IPS DF 19.7 (cell line): ENCODE data around the gene IFNA10.
"Not testable (repeated sequence)": the region's sequence is repeated elsewhere in the genome, so short reads cannot be mapped to it uniquely, and the experiment has no call there.

ENCODE experiments used
- DNase-seq: peaks from one replicate; pipeline ENCODE4 v3.0.0-alpha.2; 2013; ENCODE audit warnings: low read depth, low spot score

IFNA10 gene

DNA sequence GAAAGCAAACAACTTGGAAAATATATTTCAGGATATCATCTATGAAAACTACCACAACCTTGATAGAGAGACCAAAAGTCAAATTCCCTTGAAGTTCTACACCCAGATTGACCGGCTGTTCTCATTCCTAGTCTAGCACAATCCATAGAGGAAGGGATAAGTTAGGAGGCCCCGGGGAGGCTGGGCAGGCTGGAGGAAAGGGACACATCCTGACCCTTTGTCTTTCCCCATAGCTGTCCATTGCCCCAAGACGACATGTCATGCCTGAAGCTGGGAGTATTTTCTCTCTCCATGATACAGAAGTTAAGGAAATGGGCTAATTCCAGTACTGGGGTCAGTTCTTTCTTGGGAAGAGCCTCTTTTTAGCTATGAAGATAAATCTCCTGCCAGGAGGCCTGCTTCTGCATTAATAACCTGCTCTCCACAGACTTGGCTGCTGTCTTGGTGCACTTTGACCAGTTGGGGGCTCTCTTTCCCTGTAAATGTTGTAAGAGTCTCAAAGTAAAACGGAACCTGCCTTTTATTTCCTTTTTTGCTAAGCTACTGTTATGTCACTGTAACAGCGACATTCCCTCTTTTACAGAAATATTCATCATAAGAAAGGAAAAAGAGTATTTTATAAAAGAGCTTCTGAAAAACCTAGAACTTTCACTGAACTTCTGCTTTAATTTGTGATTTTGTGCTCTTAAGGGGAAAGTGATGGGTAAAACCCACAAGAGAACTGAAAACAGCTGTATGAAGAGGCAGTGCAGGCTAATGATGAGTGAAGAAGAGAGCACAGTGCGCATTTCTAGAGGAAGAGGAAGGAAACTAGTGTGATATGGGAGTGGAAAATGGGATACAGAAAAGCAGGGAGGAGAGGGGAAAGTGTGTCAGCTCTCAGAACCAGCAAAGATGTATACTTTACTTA is 11.8 kb downstream of the IFNA10 start:
- not testable (repeated sequence) for DNase-seq

DNA sequence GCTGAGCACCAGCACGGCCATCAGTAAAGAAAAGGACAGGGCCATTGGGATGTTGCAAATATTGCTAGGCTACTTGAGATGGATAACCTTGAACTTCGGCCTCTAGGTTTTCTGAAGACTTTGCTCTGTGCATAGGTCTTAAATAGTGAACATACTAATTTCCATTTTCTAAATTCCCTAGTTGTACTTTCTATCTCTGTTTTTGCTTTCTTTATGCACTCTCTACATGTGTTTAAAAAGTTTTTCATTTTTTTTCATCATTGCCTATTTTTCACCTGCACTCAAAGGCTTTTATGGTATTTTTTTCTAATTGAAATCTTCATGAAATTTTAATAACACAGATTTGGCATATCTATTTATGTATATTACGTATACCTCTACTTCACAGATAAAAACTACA is 19.5 kb downstream of the IFNA10 start, which contains the start of gene IFNA4:
TSS of gene IFNA4 (minus strand) at position 101 of the 400 bp plus-strand sequence. CDS start at position 45, 56 bp downstream.
- DNase-seq, result not testable (repeated sequence)

DNA sequence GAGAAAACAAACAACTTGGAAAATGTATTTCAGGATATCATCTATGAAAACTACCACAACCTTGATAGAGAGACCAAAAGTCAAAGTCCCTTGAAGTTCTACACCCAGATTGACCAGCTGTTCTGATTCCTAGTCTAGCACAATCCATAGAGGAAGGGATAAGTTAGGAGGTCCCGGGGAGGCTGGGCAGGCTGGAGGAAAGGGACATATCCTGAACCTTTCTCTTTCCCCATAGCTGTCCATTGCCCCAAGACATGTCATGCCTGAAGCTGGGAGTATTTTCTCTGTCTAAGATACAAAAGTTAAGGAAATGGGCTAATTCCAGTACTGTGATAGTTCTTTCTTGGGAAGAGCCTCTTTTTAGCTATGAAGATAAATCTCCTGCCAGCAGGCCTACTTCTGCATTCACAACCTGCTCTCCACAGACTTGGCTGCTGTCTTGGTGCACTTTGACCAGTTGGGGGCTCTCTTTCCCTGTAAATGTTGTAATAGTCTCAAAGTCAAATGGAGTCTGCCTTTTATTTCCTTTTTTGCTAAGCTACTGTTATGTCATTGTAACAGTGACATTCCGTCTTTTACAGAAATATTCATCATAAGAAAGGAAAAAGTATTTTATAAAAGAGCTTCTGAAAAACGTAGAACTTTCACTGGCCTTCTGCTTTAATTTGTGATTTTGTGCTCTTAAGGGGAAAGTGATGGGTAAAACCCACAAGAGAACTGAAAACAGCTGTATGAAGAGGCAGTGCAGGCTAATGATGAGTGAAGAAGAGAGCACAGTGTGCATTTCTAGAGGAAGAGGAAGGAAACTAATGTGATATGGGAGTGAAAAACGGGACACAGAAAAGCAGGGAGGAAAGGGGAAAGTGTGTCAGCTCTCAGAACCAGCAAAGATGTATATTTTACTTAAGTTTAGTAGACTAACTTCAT is 23.9 kb downstream of the IFNA10 start:
- not testable (repeated sequence) for DNase-seq

DNA sequence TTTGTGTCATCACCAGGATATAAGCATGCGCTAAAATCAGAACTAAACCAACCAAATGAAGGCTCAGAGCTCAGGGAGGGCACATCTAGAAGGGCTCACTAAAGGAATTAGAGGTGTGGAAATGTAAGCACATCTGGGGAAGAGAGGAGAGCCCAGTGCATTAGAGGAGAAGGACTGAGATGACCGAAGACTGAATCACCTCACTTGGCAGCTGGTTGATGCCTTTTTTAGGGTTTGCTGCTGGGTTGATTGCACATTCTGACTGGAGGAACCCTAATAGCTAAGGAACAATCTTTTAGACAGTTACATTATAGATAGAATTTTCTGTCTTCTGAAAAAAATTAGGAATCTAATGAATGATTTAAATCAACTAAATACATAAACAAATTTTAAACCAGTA is 32.3 kb downstream of the IFNA10 start:
- DNase-seq, result no peak

DNA sequence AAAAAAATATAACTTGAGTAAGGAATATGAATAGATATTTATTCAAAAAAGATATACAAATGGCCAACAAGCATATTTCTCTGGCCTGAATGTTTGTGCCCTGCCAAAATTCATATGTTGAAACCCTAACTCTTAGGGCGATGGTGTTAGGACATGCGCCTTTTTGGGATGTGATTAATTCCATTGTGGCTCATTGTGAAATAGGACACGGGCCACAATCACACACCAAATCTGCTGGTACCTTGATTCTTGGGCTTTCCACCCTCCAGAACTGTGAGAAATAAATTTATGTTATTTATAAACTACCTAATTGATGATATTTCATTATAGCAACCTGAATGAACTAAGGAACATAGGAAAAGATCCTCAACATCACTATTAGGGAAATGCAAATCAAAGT is 34.8 kb downstream of the IFNA10 start:
- no peak for DNase-seq

DNA sequence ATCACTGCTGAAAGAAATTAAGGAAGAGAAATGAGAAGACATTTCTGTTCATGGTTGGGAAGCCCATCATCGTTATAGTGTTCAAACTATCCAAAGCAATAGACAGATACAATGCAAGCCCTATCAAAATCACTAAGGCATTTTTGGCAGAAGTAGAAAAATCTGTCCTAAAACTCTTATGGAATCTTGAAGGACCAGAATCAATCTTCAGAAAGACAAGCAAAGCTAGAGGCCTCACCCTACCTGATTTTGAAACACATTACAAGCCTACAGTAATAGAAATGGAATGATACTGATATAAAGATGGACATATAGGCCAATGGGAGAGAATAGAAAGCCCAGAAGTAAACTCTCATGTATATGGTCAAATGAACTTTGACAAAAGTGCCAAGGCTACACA is 35.6 kb downstream of the IFNA10 start:
- DNase-seq, result no peak

DNA sequence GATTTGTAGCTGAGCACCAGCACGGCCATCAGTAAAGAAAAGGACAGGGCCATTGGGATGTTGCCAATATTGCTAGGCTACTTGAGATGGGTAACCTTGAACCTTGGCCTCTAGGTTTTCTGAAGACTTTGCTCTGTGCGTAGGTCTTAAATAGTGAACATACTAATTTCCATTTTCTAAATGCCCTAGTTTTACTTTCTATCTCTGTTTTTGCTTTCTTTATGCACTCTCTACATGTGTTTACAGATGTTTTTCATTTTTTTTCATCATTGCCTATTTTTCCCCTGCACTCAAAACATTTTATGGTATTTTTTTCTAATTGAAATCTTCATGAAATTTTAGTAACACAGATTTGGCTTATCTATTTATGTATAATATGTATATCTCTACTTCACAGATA is 40.4 kb downstream of the IFNA10 start, which contains the start of gene IFNA21:
TSS of gene IFNA21 (minus strand) at position 101 of the 400 bp plus-strand sequence. CDS start at position 53, 48 bp downstream.
- DNase-seq, result not testable (repeated sequence)

DNA sequence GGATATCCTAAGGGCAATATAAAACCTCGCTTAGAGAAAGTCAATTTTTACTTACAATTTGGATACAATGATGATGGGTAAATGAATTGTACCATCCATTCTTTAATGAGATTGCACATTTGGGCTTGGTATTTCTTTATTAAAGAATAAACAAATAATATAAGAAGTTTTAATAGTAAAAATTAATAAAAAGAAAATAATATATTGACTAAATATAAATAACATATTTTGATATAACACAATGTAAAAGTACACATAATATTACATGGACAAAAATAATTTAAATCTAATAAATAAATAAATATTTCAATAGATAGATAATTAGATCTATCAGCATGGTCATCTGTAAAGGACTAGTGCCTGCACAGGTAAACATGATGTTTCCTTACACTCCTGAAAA is 41.4 kb downstream of the IFNA10 start:
- no peak for DNase-seq

DNA sequence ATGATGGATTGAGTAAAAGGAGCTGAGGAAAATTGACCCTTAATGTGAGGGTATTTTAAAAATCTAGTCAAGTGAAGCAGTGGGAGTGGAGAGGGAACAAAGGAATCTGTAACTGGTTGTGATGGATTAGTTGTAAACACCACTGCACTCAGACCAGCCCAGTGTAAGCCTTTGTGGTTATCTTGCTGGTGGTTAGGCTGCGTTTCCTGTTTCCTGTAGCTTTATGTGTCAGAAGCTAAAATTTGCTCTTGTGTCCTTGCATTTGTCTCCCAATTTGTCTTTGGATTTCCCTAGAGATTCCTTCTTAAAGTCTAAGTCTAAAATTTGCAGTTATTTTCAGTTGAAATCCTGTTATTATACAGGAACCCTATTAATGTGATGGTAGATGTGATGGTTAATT is 46.8 kb downstream of the IFNA10 start:
- no peak for DNase-seq
